ENCODE measurements around the gene SELPLG.
"Not testable (repeated sequence)": the region's sequence is repeated elsewhere in the genome, so short reads cannot be mapped to it uniquely, and the experiment has no call there.

SELPLG gene

GRCh38 chr12:108586306-108586705, 47.4 kb downstream of the SELPLG start:
- no peak for DNase-seq

GRCh38 chr12:108585864-108586263, 47.8 kb downstream of the SELPLG start:
- DNase-seq, result no peak

GRCh38 chr12:108584456-108585065, 49.1 kb downstream of the SELPLG start:
- DNase-seq, result no peak

DNA sequence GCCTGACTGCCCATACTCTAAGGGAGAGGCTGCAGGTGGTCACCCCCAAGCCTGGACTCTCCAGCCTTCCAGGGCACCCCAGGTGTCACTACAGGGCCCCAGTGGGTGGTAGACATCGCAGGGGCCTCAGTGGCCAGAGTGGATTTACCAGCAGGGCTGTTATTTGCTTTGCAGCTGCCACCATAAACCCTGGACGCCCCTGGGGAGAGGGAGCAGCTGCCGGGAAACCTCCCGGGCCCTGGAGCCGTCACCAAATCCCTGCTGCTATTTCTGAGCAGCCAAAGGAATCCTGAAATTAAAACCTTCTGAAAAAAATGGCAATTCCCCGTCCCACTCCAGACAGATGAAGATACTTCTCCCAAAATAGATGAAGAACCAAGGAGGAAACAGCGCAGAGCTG, 49.7 kb downstream of the SELPLG start:
- no peak for DNase-seq

- no peak for DNase-seq
Measured at GRCh38 chr12:108582978-108583770, 50.5 kb downstream of the SELPLG start.

GRCh38 chr12:108582509-108582908, 51.2 kb downstream of the SELPLG start:
- DNase-seq, result no peak

DNA sequence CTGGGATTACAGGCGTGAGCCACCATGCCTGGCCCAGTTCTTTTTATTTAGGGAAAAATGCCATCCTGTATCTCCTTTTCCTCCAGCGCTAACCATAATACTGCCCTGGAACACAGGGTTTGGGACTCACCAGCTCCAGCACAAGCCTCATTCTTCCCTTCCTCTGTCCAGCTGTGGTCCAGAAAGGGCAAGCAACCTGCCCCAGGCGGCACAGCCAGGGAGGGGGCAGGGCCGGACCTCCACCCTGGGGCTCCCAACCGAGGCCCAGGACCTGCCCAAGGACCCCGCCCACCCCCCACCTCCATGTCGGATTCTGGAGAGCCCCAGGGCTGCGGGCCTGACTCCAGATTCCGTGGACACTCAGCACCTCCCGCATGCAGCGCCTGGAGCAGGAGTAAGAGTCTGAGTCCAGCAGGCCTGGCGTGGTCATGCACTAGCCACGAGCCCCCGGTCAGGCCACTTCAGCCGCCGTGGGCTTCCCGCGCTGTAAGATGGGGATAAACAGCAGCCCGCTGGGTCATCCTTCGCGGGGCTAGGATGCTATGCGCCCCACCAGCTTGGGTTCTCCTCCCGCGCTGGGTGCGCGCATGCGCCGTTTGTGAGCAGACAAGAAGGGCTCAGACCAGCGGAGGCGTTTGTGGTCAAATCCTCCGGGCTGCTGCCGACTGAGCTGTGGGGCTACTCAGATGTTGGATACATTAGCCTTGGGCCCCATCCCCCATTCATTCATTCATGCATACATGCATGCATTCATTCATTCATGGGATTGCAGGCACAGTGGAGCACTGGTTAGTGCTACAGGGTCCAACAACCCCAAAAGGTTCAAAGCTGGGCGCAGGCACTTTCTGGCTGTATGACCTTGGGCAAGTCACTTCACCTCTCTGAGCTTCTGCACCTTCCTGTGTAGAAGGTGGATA, 52.1 kb downstream of the SELPLG start:
- no peak for DNase-seq

GRCh38 chr12:108580531-108580930, 53.2 kb downstream of the SELPLG start:
- no peak for DNase-seq

GRCh38 chr12:108578813-108579212, 54.9 kb downstream of the SELPLG start:
- DNase-seq, result no peak

- DNase-seq, result no peak
Measured at GRCh38 chr12:108578264-108578663, 55.4 kb downstream of the SELPLG start.

DNA sequence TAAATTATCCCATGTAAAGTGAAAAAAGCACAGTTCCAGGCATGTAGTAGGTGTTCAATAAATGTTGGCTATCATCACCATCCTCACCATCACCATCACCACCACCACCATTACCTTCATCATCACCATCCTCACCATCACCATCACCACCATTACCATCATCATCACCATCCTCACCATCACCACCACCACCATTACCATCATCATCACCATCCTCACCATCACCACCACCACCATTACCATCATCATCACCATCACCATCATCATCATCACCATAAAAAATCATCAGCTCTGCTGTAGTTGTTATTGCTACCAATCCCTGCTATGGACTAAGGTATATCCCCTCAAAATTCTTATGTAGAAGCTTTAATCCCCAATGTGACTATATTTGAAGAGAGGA, 56.2 kb downstream of the SELPLG start:
- no peak for DNase-seq

- DNase-seq, result no peak
Measured at GRCh38 chr12:108576660-108577234, 56.9 kb downstream of the SELPLG start.

DNA sequence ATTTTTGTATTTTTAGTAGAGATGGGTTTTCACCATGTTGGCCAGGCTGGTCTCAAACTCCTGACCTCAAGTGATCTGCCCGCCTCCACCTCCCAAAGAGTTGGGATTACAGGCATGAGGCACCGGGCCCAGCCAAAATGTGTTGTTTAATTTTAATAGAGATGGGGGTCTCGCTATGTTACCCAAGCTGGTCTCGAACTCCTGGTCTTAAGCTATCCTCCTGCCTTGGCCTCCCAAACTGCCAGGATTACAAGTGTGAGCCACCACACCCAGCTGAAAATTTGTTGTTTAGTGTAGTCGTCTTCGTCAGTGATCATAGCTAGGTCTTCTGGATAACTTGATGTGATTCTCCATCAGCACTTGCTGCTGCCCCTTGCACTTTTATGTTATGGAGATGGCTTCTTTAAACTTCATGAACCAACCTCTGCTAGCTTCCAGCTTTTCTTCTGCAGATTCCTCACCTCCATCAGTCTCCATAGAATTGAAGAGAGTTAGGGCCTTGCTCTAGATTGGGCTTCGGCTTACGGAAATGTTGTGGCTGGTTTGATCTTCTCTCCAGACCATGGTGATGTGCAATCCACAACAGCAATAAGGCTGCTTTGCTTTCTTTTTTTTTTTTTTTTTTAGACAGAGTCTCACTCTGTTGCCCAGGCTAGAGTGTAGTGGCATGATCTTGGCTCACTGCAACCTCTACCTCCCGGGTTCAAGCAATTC, 58.3 kb downstream of the SELPLG start:
- no peak for DNase-seq

DNA sequence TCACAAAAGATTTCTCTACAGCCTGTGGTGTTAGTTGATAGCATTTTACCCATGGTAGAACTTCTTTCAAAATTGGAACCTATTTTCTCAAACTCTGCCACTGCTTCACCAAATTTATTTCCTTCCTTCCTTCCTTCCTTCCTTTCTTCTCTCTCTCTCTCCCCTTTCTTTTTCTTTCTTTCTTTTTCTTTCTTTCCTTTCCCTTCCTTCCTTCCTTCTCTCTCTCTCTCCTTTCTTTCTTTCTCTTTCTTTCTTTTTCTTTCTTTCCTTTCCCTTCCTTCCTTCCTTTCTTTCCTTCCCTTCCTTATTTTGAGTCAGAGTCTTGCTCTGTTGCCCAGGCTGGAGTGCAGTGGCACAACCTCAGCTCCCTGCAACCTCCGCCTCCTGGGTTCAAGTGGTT, 59.4 kb downstream of the SELPLG start:
- DNase-seq, result not testable (repeated sequence)

- DNase-seq, result no peak
Measured at GRCh38 chr12:108573317-108573716, 60.4 kb downstream of the SELPLG start.

GRCh38 chr12:108572166-108572790, 61.4 kb downstream of the SELPLG start:
- DNase-seq, result no peak

Data from effector CD8-positive, alpha-beta T cell (primary cell).